GM12873 (cell line): ENCODE measurements around the gene IRF2BPL.

Experiments used
- TF ChIP-seq, protein P1 (sequence below): IDR thresholded peaks from 2 replicates; pipeline ENCODE4 v1.5.1; 2012; ENCODE audit warnings: low read depth, mild to moderate bottlenecking, moderate library complexity, low read length, control low read depth; ENCODE audit not compliant: insufficient read depth; ENCODE audit errors: missing control alignments

IRF2BPL gene

DNA sequence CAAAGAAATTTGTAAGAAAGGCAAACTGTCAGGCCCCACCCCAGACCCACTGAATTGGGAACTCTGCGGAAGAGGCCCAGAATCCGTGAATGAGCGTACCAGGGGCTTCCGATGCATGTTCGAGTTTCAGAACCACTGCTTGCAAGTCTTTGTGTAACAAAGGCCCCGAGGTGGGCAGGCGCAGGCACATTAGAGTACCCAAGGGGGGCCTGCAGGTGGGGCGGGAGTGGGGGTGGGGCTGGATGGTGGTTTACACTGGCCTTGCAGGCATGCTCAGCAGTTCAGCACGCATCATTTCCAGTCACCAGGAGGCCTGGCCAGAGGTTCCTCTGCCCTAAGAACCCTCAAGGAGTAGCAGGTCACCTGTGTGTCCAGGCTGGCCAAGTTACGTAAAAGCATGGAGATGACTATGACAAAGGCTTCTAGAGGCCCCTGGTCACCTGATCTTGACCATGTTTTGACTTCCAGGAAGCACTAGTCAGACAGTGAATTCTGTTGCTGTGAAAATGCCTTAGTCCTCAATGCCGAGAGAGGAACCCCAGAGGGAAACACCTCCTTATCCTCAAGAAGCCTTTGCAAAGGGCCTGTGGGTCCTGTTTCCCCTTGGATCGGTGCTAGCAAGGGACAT lies 33.2 kb upstream of the IRF2BPL start:
- TF ChIP-seq, protein P1, sequence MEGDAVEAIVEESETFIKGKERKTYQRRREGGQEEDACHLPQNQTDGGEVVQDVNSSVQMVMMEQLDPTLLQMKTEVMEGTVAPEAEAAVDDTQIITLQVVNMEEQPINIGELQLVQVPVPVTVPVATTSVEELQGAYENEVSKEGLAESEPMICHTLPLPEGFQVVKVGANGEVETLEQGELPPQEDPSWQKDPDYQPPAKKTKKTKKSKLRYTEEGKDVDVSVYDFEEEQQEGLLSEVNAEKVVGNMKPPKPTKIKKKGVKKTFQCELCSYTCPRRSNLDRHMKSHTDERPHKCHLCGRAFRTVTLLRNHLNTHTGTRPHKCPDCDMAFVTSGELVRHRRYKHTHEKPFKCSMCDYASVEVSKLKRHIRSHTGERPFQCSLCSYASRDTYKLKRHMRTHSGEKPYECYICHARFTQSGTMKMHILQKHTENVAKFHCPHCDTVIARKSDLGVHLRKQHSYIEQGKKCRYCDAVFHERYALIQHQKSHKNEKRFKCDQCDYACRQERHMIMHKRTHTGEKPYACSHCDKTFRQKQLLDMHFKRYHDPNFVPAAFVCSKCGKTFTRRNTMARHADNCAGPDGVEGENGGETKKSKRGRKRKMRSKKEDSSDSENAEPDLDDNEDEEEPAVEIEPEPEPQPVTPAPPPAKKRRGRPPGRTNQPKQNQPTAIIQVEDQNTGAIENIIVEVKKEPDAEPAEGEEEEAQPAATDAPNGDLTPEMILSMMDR, result no peak

DNA sequence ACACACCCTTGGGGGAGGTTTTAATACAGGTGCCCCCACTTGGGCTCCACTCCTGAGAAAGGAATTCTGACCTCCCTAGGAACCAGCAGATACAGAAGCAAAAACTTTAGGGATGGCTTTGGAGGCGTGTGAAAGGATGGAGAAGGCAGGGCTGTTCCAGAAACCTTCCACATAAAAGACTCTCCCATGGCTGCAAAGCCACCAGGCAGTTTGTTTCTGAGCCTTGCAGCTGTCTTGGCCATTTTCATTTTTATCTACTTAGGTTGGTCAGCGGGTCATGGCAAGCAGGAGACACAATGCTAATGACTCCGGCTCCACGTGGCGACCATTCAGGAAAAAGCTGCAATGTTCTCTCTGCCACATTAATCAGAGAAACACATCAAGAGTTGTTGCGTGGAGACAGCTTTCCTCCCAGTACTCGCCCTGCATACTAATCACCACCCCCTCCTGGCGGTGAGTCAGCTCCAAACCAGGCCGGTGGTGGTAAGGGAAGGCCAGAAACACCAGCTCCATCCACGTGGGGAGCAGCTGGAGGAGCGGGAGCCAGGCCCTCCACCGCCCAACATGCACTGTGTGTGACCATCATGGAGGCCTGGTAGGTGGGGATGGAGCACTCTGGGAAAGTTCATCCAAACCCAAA lies 30.9 kb upstream of the IRF2BPL start:
- TF ChIP-seq, protein P1, result no peak

DNA sequence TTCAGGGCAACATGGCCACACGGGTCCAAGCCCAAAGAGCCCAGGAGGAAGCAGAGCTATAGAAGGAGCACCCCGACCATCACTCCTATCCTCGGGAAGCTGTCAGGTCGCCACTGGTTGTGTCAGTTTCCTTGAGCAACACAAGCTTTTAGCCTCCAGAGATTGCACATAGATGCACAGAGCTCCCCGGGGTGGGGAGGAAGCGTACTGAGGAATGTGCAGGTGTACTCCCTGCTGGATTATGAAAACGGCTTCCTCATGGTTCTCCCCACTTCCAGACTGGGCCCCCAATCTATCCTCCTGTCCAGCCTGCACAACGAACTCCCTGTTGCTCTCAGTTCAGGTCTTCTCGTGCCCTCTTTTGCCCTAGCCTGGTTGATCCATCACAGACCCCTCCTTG lies 30.3 kb upstream of the IRF2BPL start:
- TF ChIP-seq, protein P1, result no peak

DNA sequence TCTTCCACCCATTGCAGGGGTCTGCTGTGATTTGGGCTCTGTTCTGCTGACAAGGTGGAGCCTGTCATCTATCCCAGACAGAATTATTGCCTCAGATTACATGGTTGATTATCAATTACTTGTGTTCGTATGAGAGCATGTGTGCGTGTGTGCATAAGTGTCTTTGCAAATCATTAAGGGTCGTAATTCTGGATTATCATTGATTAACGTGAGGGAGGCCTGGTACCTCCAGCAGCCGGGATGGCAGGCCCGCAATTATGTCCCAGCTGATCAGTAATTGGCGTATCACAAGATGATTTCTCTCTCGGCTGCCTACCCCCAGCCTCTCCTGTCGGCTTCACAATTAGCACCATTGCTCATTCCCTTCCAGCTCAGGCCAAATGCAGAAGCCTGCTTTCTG lies 29.6 kb upstream of the IRF2BPL start:
- TF ChIP-seq, protein P1, result no peak

DNA sequence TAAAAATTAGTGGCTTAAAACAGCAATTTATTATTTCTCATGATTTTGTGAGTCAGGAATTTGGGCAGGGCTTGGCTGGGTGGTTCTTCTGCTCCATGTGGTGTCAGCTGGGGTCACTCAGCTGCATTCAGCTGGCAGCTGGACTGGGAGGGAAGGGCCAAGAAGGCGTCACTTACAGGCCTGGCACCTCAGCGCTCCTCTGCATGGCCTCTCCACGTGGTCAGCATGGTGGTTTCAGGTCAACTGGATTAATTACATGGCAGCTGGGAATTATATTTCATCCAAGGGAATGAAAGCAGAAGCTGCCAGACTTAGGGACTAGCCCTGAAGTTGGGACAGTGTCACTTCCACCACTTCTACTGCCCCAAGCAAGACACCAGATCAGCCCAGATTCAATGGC lies 27.5 kb upstream of the IRF2BPL start:
- TF ChIP-seq, protein P1, result no peak

DNA sequence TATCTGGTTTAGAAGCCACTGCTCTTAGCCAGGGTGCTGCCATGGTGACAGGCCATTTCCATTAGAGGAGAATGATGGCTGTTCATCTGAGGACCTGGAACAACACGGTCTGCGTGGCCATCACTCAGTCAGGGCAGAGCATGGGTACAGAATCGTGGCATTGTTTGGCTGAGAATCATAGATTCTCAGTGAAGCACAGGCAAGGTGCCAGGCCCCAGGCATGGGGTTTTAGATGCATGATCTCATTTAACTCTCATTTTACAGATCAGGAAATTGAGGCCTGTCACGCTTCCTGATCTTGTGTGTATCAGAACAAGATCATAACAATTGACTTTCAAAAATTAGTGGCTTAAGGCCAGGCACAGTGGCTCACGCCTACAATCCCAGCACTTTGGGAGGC lies 26.8 kb upstream of the IRF2BPL start:
- TF ChIP-seq, protein P1, result no peak

DNA sequence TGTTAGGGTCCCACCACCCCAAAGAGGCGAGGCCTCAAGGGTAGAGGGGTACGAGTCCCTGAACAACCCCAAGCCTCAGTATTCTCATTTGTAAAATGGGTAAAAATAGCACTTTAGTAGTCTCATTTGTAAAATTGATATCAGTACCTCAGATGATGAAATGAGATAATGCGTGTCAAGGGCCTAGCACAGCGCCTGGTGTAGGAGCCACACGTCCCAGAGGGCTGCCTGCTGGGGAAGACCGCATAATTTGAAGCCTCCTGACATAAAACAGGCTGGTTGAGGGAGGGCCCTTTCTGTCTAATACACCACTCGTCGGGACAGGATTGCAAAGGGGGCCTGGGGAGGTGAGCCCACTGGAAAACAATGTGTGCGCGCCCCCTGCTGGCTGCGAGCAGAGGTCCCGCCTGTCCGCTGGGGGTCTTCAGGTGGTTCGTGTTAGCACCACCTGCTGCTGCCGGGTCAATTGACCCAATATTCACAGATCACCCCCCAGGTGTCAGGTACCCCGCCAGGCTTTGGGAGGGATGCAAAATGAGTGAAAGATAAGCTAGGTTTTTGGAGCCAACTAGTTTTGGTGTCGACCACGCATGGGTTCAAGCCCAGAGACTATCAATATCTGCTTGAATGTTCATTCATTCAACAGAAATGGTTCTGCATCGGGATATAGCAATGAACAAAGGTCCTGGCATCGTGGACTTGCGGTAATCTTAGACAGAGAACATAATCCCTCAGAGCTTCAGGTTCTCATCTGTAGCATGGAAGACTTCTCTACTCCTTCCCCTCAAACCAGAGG lies 24.7 kb upstream of the IRF2BPL start:
- TF ChIP-seq, protein P1, result peak; percentile 91
